ENCODE data around the gene TEX13A. TPM values are rescaled to one million over a fixed set of nuclear protein-coding genes. Genes with fewer than 3 reads are reported as not detected.

TEX13A gene
- total and polyA plus RNA-seq, 4 donors: not detected

DNA sequence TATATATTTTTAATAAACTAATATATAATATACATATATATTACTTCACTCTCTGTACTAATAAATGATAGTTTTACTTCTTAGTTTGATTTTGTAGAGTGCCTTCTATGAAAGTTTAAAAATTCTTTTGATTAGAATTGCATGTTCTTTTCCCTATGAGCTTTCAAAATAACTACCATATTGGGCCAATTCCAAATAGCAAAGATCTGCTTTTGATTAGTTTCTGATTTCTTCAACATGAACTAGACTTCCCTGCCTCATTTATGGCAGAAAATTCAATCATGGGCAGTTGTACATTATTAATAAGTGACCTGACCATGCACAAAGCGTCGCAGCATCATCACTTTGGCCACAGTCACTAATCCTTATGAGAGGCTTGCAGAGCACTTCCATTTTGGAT is 48.9 kb upstream of the TEX13A start:
- no peaks in the 10 kb centered on the region for H3K4me1 ChIP-seq (ENCODE audit: control insufficient read depth in 4 of 4, insufficient read depth in 4 of 4, low read length in 3 of 4)
- no peaks in the 10 kb centered on the region for H3K27me3 ChIP-seq (ENCODE audit: control insufficient read depth in 4 of 4, insufficient read depth in 4 of 4, low read length in 3 of 4)
- H3K4me3 ChIP-seq (ENCODE audit: low read depth in 1 of 3, low read length in 3 of 3): no peak overlapping the region
- no peak overlapping the region for H3K9ac ChIP-seq (ENCODE audit: low read depth in 1 of 2, low read length in 2 of 2)
- TF ChIP-seq EGR1 (IDR thresholded peaks at IDR 0.05; ENCODE audit: low read depth in 2 of 2) (no peak), NR2F2 (IDR thresholded peaks at IDR 0.05) (no peak), RXRA (IDR thresholded peaks at IDR 0.05) (no peak), SP1 (IDR thresholded peaks at IDR 0.05) (no peak), HNF4G (IDR thresholded peaks at IDR 0.05) (no peak), TAF1 (conservative IDR thresholded peaks at IDR 0.05) (no peak), HNF4A (conservative IDR thresholded peaks at IDR 0.05) (no peak), MAX (IDR thresholded peaks at IDR 0.05) (no peak), JUND (IDR thresholded peaks at IDR 0.05) (no peak)
- TF ChIP-seq, protein P1, sequence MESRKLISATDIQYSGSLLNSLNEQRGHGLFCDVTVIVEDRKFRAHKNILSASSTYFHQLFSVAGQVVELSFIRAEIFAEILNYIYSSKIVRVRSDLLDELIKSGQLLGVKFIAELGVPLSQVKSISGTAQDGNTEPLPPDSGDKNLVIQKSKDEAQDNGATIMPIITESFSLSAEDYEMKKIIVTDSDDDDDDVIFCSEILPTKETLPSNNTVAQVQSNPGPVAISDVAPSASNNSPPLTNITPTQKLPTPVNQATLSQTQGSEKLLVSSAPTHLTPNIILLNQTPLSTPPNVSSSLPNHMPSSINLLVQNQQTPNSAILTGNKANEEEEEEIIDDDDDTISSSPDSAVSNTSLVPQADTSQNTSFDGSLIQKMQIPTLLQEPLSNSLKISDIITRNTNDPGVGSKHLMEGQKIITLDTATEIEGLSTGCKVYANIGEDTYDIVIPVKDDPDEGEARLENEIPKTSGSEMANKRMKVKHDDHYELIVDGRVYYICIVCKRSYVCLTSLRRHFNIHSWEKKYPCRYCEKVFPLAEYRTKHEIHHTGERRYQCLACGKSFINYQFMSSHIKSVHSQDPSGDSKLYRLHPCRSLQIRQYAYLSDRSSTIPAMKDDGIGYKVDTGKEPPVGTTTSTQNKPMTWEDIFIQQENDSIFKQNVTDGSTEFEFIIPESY (IDR thresholded peaks at IDR 0.05): no peak
- no peak overlapping the region for H3K27ac ChIP-seq (ENCODE audit: low read depth in 1 of 2, low read length in 2 of 2)
- no peak for DNase-seq (ENCODE audit: low spot score)
- 95% methylated on average over 2 of the region's 2 CpGs for WGBS
- no peaks in the 10 kb centered on the region for H3K9me3 ChIP-seq (ENCODE audit: control insufficient read depth in 4 of 4, low read length in 3 of 4)
- H3K36me3 ChIP-seq (ENCODE audit: control insufficient read depth in 4 of 4, insufficient read depth in 3 of 4, low read depth in 1 of 4, low read length in 3 of 4): no peaks in the 10 kb centered on the region

- no peaks in the 10 kb centered on the region for H3K36me3 ChIP-seq (ENCODE audit: control insufficient read depth in 4 of 4, insufficient read depth in 3 of 4, low read depth in 1 of 4, low read length in 3 of 4)
- DNase-seq (ENCODE audit: low spot score): no peak
- no peaks in the 10 kb centered on the region for H3K27me3 ChIP-seq (ENCODE audit: control insufficient read depth in 4 of 4, insufficient read depth in 4 of 4, low read length in 3 of 4)
- TF ChIP-seq REST (IDR thresholded peaks at IDR 0.05): no peak
- TF ChIP-seq CTCF (IDR thresholded peaks at IDR 0.05; ENCODE audit: low read depth, low read length, missing input control): no peak
- TF ChIP-seq, protein P1 (IDR thresholded peaks at IDR 0.05): no peak
- no peak for TF ChIP-seq MAX (IDR thresholded peaks at IDR 0.05)
- TF ChIP-seq SP1 (IDR thresholded peaks at IDR 0.05): no peak
- TF ChIP-seq GABPA (IDR thresholded peaks at IDR 0.05 in 1 of 2, conservative IDR thresholded peaks at IDR 0.05 in 1 of 2): no peak
- no peak for TF ChIP-seq FOXA1 (IDR thresholded peaks at IDR 0.05)
- TF ChIP-seq RXRA (IDR thresholded peaks at IDR 0.05): no peak
- TF ChIP-seq HNF4G (IDR thresholded peaks at IDR 0.05): no peak
- no peak for TF ChIP-seq RAD21 (IDR thresholded peaks at IDR 0.05)
- no peak for TF ChIP-seq TAF1 (conservative IDR thresholded peaks at IDR 0.05)
- TF ChIP-seq EGR1 (IDR thresholded peaks at IDR 0.05; ENCODE audit: low read depth in 2 of 2): no peak
- no peak for TF ChIP-seq NR2F2 (IDR thresholded peaks at IDR 0.05)
- TF ChIP-seq HNF4A (conservative IDR thresholded peaks at IDR 0.05): no peak
- TF ChIP-seq JUND (IDR thresholded peaks at IDR 0.05): no peak
- no peak for TF ChIP-seq YY1 (IDR thresholded peaks at IDR 0.05)
- TF ChIP-seq FOXA2 (IDR thresholded peaks at IDR 0.05): no peak
- TF ChIP-seq ATF3 (IDR thresholded peaks at IDR 0.05): no peak
- H3K9ac ChIP-seq (ENCODE audit: low read depth in 1 of 2, low read length in 2 of 2): no peak overlapping the region
- no peak overlapping the region for H3K4me3 ChIP-seq (ENCODE audit: low read depth in 1 of 3, low read length in 3 of 3)
- no peaks in the 10 kb centered on the region for H3K4me1 ChIP-seq (ENCODE audit: control insufficient read depth in 4 of 4, insufficient read depth in 4 of 4, low read length in 3 of 4)
- H3K9me3 ChIP-seq (ENCODE audit: control insufficient read depth in 4 of 4, low read length in 3 of 4): no peaks in the 10 kb centered on the region
- no peak overlapping the region for H3K27ac ChIP-seq (ENCODE audit: low read depth in 1 of 2, low read length in 2 of 2)
- WGBS: 81% methylated on average over 2 of the region's 2 CpGs
Observed at GRCh38 chrX:105267167-105267566, 46.7 kb upstream of the TEX13A start.

Measured in liver (tissue), 9 donors.